Fibroblast of pulmonary artery (primary cell): ENCODE results near the gene RNF224.

Source experiments
- DNase-seq: peaks from one replicate; pipeline ENCODE4 v3.0.0-alpha.2; 2010; ENCODE audit warnings: low read depth
- H3K4me3 ChIP-seq: replicated peaks from 2 replicates; pipeline ENCODE4 v1.5.1; 2011; ENCODE audit warnings: low read depth, mild to moderate bottlenecking, control low read depth, low read length, moderate library complexity
- TF ChIP-seq, protein P1 (sequence below): IDR thresholded peaks from 2 replicates; pipeline ENCODE4 v1.5.1; 2011; ENCODE audit warnings: mild to moderate bottlenecking, control low read depth, low read length, inconsistent platforms; ENCODE audit errors: missing control alignments

Gene RNF224

DNA sequence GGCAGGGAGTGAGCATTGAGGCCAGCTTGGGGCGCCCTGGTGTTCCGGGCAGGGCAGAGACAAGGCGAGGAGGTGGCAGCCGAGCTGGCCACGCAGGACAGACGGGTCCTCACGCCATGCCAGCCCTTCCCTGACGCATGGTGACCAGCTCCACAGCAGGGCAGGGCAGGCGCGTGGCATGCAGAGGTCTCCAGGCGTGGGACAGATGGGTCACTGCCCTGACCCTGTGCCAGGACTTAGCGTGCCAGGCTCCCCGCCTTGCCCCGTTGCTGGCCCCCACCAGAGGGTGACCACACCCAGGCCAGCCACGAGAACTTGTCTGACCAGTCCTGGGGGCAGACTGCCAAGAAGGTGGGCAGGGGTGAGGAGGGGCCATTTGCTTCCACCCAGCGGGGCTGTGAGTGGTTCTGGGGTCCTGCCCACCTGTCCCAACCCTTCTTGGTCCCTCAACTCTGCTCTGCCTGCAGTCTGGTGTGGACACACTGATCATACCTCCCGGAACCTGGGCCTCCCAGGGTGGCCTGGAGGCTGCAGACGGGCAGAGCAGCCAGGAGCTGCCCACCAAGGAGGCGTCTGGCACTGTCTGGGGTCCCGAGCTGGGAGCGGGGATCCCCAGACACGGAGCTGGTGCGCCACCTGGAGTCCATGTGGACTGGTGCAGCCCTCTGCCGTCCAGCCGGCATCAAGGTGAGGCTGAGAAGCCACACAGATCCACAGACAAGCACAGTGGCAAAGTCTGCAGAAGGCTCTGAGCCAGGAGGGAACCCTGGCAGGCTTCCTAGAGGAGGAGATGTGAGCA lies at the start of gene RNF224:
Gene RNF224, plus strand, starts transcription at position 449 of the 799 bp plus-strand sequence. CDS start 834 bp downstream, outside the sequence.
- peak; percentile 82 for DNase-seq
- no peak within 1 kb of the TSS for H3K4me3 ChIP-seq

DNA sequence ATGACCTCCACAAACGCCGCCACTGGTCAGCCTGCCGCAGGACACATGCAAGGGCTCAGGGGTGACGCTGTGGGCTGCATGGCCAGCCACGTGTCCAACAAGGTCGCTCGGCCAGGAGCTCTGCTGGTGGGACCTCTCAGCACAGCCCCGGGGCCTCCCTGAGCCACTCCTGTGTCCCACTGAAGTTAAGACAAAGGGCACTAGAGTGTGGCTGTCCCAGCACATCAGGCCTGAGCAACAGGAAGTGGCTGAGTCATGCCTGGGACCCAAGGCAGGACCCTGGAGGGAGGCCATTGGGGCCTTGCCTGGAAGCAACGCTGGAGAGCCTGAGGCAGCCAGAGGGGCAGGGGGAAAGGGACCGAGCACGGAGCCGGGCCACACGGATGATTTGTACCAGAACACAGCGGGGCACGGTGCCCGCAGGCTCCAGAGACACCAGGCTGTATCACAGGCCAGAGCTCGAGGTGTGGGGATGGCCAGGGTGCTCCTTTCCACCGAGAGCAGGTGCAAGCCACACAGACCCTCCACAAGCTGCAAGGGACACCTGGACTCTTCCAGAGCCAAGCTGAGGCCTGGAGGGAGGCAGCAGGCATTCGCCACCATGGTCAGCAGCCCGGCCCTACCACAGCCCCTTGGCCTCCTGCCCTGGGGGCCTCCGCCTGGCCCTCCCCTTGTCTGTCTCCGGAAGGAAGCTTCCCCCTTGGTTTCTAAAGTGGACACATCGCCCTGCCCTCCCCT lies 48.9 kb upstream of the RNF224 start:
- H3K4me3 ChIP-seq: no peak overlapping the region
- DNase-seq: no peak
- TF ChIP-seq, protein P1, sequence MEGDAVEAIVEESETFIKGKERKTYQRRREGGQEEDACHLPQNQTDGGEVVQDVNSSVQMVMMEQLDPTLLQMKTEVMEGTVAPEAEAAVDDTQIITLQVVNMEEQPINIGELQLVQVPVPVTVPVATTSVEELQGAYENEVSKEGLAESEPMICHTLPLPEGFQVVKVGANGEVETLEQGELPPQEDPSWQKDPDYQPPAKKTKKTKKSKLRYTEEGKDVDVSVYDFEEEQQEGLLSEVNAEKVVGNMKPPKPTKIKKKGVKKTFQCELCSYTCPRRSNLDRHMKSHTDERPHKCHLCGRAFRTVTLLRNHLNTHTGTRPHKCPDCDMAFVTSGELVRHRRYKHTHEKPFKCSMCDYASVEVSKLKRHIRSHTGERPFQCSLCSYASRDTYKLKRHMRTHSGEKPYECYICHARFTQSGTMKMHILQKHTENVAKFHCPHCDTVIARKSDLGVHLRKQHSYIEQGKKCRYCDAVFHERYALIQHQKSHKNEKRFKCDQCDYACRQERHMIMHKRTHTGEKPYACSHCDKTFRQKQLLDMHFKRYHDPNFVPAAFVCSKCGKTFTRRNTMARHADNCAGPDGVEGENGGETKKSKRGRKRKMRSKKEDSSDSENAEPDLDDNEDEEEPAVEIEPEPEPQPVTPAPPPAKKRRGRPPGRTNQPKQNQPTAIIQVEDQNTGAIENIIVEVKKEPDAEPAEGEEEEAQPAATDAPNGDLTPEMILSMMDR: no peak

More for the DNA sequence above, at the start of gene RNF224:
- TF ChIP-seq, protein P1: peak; percentile 89

DNA sequence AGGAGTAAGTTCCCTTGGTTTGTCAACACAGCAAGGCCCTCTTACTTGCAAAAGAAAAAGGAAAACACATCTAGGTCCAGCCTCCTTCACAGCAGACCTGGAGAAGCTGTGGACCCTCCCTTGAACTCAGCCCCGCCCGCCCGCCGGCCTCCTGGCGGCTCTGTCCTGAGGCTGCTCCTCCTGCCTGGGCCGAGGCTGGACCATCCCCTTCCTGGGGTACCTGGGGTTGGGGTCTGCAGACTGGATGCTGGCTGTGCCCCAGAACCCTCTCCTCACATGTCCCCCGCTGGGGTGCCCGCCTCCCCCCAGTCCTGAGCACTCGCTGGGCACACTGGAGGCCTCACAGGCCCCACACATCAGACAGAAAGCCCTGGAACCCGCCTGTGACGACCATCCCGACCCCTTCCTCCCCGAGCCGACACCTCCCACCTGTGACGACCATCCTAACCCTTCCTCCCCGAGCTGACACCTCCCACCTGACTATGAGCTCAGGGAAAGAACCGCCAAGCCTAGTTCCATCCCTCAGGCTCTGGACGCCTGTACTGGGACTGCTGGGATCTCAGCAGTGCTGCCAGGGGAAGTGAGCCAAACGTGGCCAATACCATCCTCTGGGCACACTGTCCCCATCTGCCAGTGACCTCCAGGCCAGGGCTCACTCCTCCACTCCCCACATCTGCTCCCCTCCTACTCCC lies 48.2 kb upstream of the RNF224 start:
- H3K4me3 ChIP-seq: no peak overlapping the region
- DNase-seq: no peak
- TF ChIP-seq, protein P1: no peak

DNA sequence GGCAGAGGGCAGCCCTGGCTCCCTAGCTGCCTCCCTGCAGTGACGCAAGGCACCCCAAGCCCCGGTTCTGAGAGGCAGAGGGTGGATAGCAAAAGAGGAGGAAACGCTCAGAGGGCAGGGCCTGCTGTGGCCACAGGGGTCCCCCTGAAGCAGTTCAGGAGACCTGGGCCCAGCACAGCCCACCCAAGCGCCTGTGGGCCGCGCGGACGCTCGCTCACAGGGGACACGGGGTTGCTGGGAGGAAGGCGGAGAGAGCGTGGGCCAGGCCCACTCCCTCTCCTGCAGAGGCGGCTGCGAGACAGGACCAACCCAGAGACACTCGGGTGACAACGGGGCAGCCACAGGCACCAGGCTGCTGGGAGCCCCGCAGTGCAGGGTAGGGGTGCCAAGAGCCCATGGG lies 47.5 kb upstream of the RNF224 start:
- TF ChIP-seq, protein P1: no peak
- DNase-seq: no peak
- no peak overlapping the region for H3K4me3 ChIP-seq

DNA sequence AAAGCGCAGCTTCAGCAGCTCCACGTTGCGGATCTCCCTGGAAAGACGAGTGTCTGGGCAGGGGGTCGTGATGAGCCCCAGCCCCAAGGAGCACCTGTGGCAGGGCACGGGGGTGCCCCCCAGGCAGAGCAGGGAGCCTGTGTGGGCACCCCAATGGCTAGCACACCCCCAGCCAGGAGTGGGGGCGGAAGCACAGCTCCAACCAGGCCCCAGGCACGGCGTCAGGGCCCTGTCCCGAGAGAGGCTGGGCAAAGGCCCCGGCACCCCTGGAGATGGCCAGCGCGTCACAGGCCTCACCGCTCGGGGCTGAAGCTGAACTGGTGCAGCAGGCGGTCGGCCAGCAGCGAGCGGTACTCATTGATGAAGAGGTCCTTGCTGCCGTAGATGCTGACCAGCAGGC lies 46.8 kb upstream of the RNF224 start:
- no peak overlapping the region for H3K4me3 ChIP-seq
- no peak for DNase-seq
- TF ChIP-seq, protein P1: no peak

DNA sequence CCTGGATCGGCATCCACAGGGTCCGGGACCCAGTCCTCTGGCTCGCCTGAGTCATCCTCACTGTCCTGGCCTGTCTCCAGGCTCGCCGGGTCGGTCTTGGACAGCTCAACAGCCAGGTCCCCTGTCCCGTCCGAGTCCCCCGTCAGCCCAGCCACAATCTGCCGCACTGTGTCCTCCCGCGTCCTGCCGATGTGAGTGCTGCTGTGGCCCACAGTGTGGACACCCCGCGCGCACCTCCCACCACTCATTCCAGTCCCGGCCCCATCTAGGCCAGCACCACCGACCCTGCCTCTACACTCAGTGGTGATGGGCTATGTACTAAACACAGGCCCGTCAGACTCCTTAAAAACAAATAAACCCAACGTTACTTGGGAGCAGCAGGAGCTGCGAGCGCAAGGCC lies 45.6 kb upstream of the RNF224 start:
- no peak for DNase-seq
- TF ChIP-seq, protein P1: no peak
- H3K4me3 ChIP-seq: no peak overlapping the region
